SK-N-SH (cell line): ENCODE data around the gene ITIH1. TPM values are rescaled to one million over a fixed set of nuclear protein-coding genes. Genes with fewer than 3 reads are reported as not detected.
A peak's percentile ranks its signal among the peaks of the same experiment; 100 is the strongest.

ENCODE experiments used
- CTCF ChIA-PET: fragments of 300-600, 350-600 bp; formaldehyde crosslinking; extraction: SDS; loops from one replicate; lab custom pipeline; 2021; lab: Yijun Ruan, JAX
- POLR2A ChIA-PET: fragments of 350-600 bp; sonication (Branson Sonifier 250); formaldehyde crosslinking; extraction: SDS; loops from one replicate; lab custom pipeline; 2020; ENCODE audit warnings: antibody characterized with exemption, inconsistent platforms; lab: Yijun Ruan, JAX
- DNase-seq: peaks from one replicate; pipeline ENCODE4 v3.0.0; 2012
- H2AFZ ChIP-seq: fragments of 200-600 bp; sonication (generic); 2 replicates; pipeline ENCODE4 v1.8.1; 2016; ENCODE audit warnings: antibody characterized with exemption, mild to moderate bottlenecking, low read depth
- H3F3A ChIP-seq: fragments of 200-600 bp; sonication (generic); replicated peaks from 2 replicates; pipeline ENCODE3; 2016; ENCODE audit warnings: antibody characterized with exemption, mild to moderate bottlenecking; ENCODE audit not compliant: insufficient read depth
- H3K27ac ChIP-seq, 2 experiments: fragments of 200-500 bp in 1 of 2; fragments of 200-600 bp in 1 of 2; sonication (Bioruptor generic) in 1 of 2; sonication (generic), shearing (Covaris generic) in 1 of 2; 2 replicates each; pipeline versions ENCODE4 v1.5.1 to v1.6.1; 2014 to 2016; ENCODE audit warnings: low read depth in 2 of 2, inconsistent platforms in 1 of 2, low read length in 1 of 2, mild to moderate bottlenecking in 1 of 2, mixed read lengths in 1 of 2
- H3K27me3 ChIP-seq: fragments of 200-600 bp; sonication (generic), shearing (Covaris generic); 2 replicates; pipeline ENCODE4 v1.6.1; 2016; ENCODE audit warnings: mixed run types; ENCODE audit not compliant: insufficient read depth
- H3K36me3 ChIP-seq, 2 experiments: fragments of 200-500 bp in 1 of 2; fragments of 200-600 bp in 1 of 2; sonication (Bioruptor generic) in 1 of 2; sonication (generic) in 1 of 2; replicated peaks in 1 of 2; 2 replicates each; pipeline versions ENCODE3 to v1.5.1; 2014 to 2016; ENCODE audit warnings: low read length in 1 of 2, mild to moderate bottlenecking in 1 of 2; ENCODE audit not compliant: insufficient read depth in 2 of 2, control insufficient read depth in 1 of 2
- H3K4me1 ChIP-seq, 2 experiments: fragments of 200-500 bp in 1 of 2; fragments of 200-600 bp in 1 of 2; sonication (Bioruptor generic) in 1 of 2; sonication (generic), shearing (Covaris generic) in 1 of 2; 2 replicates each; pipeline versions ENCODE4 v1.5.1 to v1.6.1; 2014 to 2016; ENCODE audit warnings: low read depth in 1 of 2, low read length in 1 of 2, mixed run types in 1 of 2; ENCODE audit not compliant: insufficient read depth in 2 of 2, control insufficient read depth in 1 of 2
- H3K4me2 ChIP-seq: fragments of 200-600 bp; sonication (generic), shearing (Covaris generic); 2 replicates; pipeline ENCODE4 v1.6.1; 2017; ENCODE audit warnings: mixed run types
- H3K4me3 ChIP-seq, 2 experiments: fragments of 200-500 bp in 1 of 2; fragments of 200-600 bp in 1 of 2; sonication (Bioruptor generic) in 1 of 2; sonication (generic), shearing (Covaris generic) in 1 of 2; 2 replicates each; pipeline versions ENCODE4 v1.5.1 to v1.8.1; 2014 to 2016; ENCODE audit warnings: low read depth in 2 of 2, inconsistent platforms in 1 of 2, low read length in 1 of 2, mild to moderate bottlenecking in 1 of 2, mixed read lengths in 1 of 2, moderate library complexity in 1 of 2
- H3K79me2 ChIP-seq: fragments of 200-600 bp; sonication (generic); 2 replicates; pipeline ENCODE4 v1.8.1; 2017; ENCODE audit warnings: mild to moderate bottlenecking; ENCODE audit not compliant: insufficient read depth
- H3K9ac ChIP-seq: fragments of 200-600 bp; sonication (generic); 2 replicates; pipeline ENCODE4 v1.6.1; 2017; ENCODE audit warnings: mixed run types
- H3K9me2 ChIP-seq: fragments of 200-600 bp; sonication (generic); 2 replicates; pipeline ENCODE4 v1.6.1; 2017; ENCODE audit warnings: mixed run types
- H3K9me3 ChIP-seq: fragments of 200-600 bp; sonication (generic); 2 replicates; pipeline ENCODE4 v1.6.1; 2017; ENCODE audit warnings: mixed run types, mild to moderate bottlenecking, moderate library complexity
- H4K20me1 ChIP-seq: fragments of 200-600 bp; sonication (generic); 2 replicates; pipeline ENCODE4 v1.6.1; 2017; ENCODE audit warnings: mild to moderate bottlenecking, mixed run types; ENCODE audit not compliant: insufficient read depth
- ELF1 ChIP-seq: IDR thresholded peaks from 2 replicates; pipeline ENCODE4 v1.4.0; 2012
- FOSL2 ChIP-seq: IDR thresholded peaks from 2 replicates; pipeline ENCODE4 v1.4.0; 2012; ENCODE audit warnings: low read depth, mild to moderate bottlenecking, moderate library complexity, borderline replicate concordance
- FOXJ3 ChIP-seq: sonication (generic); formaldehyde crosslinking; IDR thresholded peaks from 2 replicates; pipeline ENCODE4 v1.5.1; 2020; ENCODE audit warnings: mild to moderate bottlenecking, missing genetic modification reagents
- FOXM1 ChIP-seq: IDR thresholded peaks from 2 replicates; pipeline ENCODE4 v1.4.0; 2012; ENCODE audit warnings: low read depth, mild to moderate bottlenecking
- GABPA ChIP-seq: IDR thresholded peaks from 2 replicates; pipeline ENCODE4 v1.4.0; 2012; ENCODE audit warnings: low read depth, mild to moderate bottlenecking
- JUND ChIP-seq: IDR thresholded peaks from 2 replicates; pipeline ENCODE4 v1.4.0; 2012
- MAX ChIP-seq: IDR thresholded peaks from 2 replicates; pipeline ENCODE4 v1.4.0; 2012; ENCODE audit warnings: low read depth
- MXI1 ChIP-seq: IDR thresholded peaks from 2 replicates; pipeline ENCODE4 v1.6.1; 2012; ENCODE audit warnings: mild to moderate bottlenecking, low read depth, low read length, improper control_type of control experiment
- NFIC ChIP-seq: IDR thresholded peaks from 2 replicates; pipeline ENCODE4 v1.4.0; 2012; ENCODE audit warnings: borderline replicate concordance
- RAD21 ChIP-seq: IDR thresholded peaks from 2 replicates; pipeline ENCODE4 v1.6.1; 2012; ENCODE audit warnings: mild to moderate bottlenecking, low read length
- RCOR1 ChIP-seq: fragments of 150-350 bp; IDR thresholded peaks from 2 replicates; pipeline ENCODE4 v1.6.1; 2017; ENCODE audit warnings: antibody characterized with exemption, low read length
- REST ChIP-seq: IDR thresholded peaks from 2 replicates; pipeline ENCODE4 v1.6.1; 2012; ENCODE audit warnings: mild to moderate bottlenecking, low read depth, low read length, moderate library complexity
- SIN3A ChIP-seq: IDR thresholded peaks from 2 replicates; pipeline ENCODE4 v1.6.1; 2012; ENCODE audit warnings: low read depth, mild to moderate bottlenecking, low read length, moderate library complexity, borderline replicate concordance
- SMC3 ChIP-seq: IDR thresholded peaks from 2 replicates; pipeline ENCODE4 v1.6.1; 2012; ENCODE audit warnings: low read depth, low read length, improper control_type of control experiment
- TEAD4 ChIP-seq: IDR thresholded peaks from 2 replicates; pipeline ENCODE4 v1.4.0; 2012; ENCODE audit warnings: mild to moderate bottlenecking, borderline replicate concordance; ENCODE audit not compliant: insufficient read depth
- USF1 ChIP-seq: IDR thresholded peaks from 2 replicates; pipeline ENCODE4 v1.4.0; 2012; ENCODE audit warnings: low read depth, borderline replicate concordance
- WGBS: methylation state at CpG from one replicate; pipeline ENCODE4 v1.1.6; 2017; ENCODE audit warnings: low lambda C conversion rate; 5-methylcytosine and 5-hydroxymethylcytosine counted together
- polyA plus RNA-seq, 3 experiments: library from polyadenylated mRNA; depleted of rRNA; stranded (reverse); fragments of >200 nt; gene quantifications; 2 replicates each; pipeline ENCODE4 v1.2.3, GENCODE V29; 2012

ITIH1 gene
- polyA plus RNA-seq, 1 of the 3 experiments (the other 2 are of a cell fraction), result not detected

- peaks cover 4 to 21% of the 10 kb centered on the region in 2 experiments; a peak in 1 of 4 replicates for H3K4me1 ChIP-seq
- 0 out of 2 replicates have a peak, but pooled peaks cover 6% of the 10 kb centered on the region for H4K20me1 ChIP-seq
- no peak for TF ChIP-seq REST
- TF ChIP-seq, all 33 proteins: peak for 0
- H3K79me2 ChIP-seq, result no peaks in the 10 kb centered on the region
- H3K27me3 ChIP-seq, result no peaks in the 10 kb centered on the region
- WGBS, result 70% methylated on average over 8 of the region's 10 CpGs
- no peak overlapping the region for H2AFZ ChIP-seq
- H3K9me2 ChIP-seq, result no peaks in the 10 kb centered on the region
- no peak overlapping the region for H3K9ac ChIP-seq
- ChIA-PET POLR2A (no interaction called here), CTCF (interaction anchor here (0.9 kb wide), 1 partner anchor 18 kb away, joined by 3 read pairs; no protein-coding TSS in a partner anchor)
- no peaks in the 10 kb centered on the region for H3K36me3 ChIP-seq
- H3F3A ChIP-seq, result no peaks in the 10 kb centered on the region
- H3K9me3 ChIP-seq, result no peaks in the 10 kb centered on the region
- DNase-seq, result peak; percentile 53
- no peak overlapping the region for H3K4me2 ChIP-seq
- no peak overlapping the region for H3K4me3 ChIP-seq
- H3K27ac ChIP-seq, result no peak overlapping the region
Measured at GRCh38 chr3:52827866-52828376, 50.5 kb downstream of the ITIH1 start.

GRCh38 chr3:52829482-52829881 lies 52.1 kb downstream of the ITIH1 start:
- no peak overlapping the region for H3K27ac ChIP-seq
- H3K4me3 ChIP-seq, result no peak overlapping the region
- H4K20me1 ChIP-seq, result 0 out of 2 replicates have a peak, but pooled peaks cover 6% of the 10 kb centered on the region
- H3K9me3 ChIP-seq, result no peaks in the 10 kb centered on the region
- H2AFZ ChIP-seq, result no peak overlapping the region
- H3K36me3 ChIP-seq, result no peaks in the 10 kb centered on the region
- no peak for DNase-seq
- ChIA-PET POLR2A (no interaction called here), CTCF (interaction anchor here (0.7 kb wide), 1 partner anchor 35 kb away, joined by 3 read pairs; no protein-coding TSS in a partner anchor)
- no peaks in the 10 kb centered on the region for H3K27me3 ChIP-seq
- peaks cover 4 to 21% of the 10 kb centered on the region in 2 experiments; a peak in 1 of 4 replicates for H3K4me1 ChIP-seq
- H3F3A ChIP-seq, result no peaks in the 10 kb centered on the region
- TF ChIP-seq RCOR1 (no peak), SMC3 (no peak), MAX (no peak), NFIC (no peak), FOSL2 (no peak), GABPA (no peak), RAD21 (no peak), USF1 (no peak), ELF1 (no peak), TEAD4 (no peak), JUND (no peak), SIN3A (no peak), FOXM1 (no peak), MXI1 (no peak), FOXJ3 (CRISPR knock-in tag) (no peak)
- H3K9me2 ChIP-seq, result no peaks in the 10 kb centered on the region
- H3K4me2 ChIP-seq, result no peak overlapping the region
- WGBS, result 69% methylated on average over 3 of the region's 3 CpGs
- H3K79me2 ChIP-seq, result no peaks in the 10 kb centered on the region
- no peak overlapping the region for H3K9ac ChIP-seq
